Activated naive CD4-positive, alpha-beta T cell (primary cell): ENCODE data around the gene GP9.

Experiments
- DNase-seq, 4 experiments: peaks; one replicate each; lab custom pipeline; 2025; lab: John Stamatoyannopoulos, UW

The GP9 gene

GRCh38 chr3:129060276-129061022 lies at the start of gene GP9:
Gene GP9 (plus strand): TSS chr3:129060779. CDS start chr3:129061740, 961 bp downstream.
- DNase-seq, result no peak

- DNase-seq, result no peak
Observed at GRCh38 chr3:129013491-129013891, 47.1 kb upstream of the GP9 start.

- DNase-seq, result no peak
Observed at GRCh38 chr3:129014148-129014547, 46.4 kb upstream of the GP9 start.

- DNase-seq, result no peak
Observed at GRCh38 chr3:129014793-129015345, 45.7 kb upstream of the GP9 start.

- DNase-seq, result peak in 2 of 4 experiments; percentile 51 to 52
Observed at GRCh38 chr3:129015388-129016105, 45.0 kb upstream of the GP9 start.

GRCh38 chr3:129016356-129016719 lies 44.2 kb upstream of the GP9 start:
- peak in 2 of 4 experiments; percentile 30 to 46 for DNase-seq

GRCh38 chr3:129016720-129017483 lies 43.7 kb upstream of the GP9 start:
- DNase-seq, result no peak

- DNase-seq, result no peak
Observed at GRCh38 chr3:129017484-129017899, 43.1 kb upstream of the GP9 start.

GRCh38 chr3:129018271-129018670 lies 42.3 kb upstream of the GP9 start:
- DNase-seq, result no peak

GRCh38 chr3:129018751-129019150 lies 41.8 kb upstream of the GP9 start:
- no peak for DNase-seq

- no peak for DNase-seq
Observed at GRCh38 chr3:129019266-129019665, 41.3 kb upstream of the GP9 start.

- no peak for DNase-seq
Observed at GRCh38 chr3:129020691-129021090, 39.9 kb upstream of the GP9 start.

GRCh38 chr3:129021140-129021551 lies 39.4 kb upstream of the GP9 start:
- no peak for DNase-seq

GRCh38 chr3:129022114-129023007 lies 38.2 kb upstream of the GP9 start:
- no peak for DNase-seq

- DNase-seq, result no peak
Observed at GRCh38 chr3:129023008-129023358, 37.6 kb upstream of the GP9 start.

GRCh38 chr3:129023909-129024308 lies 36.7 kb upstream of the GP9 start:
- DNase-seq, result no peak

- DNase-seq, result no peak
Observed at GRCh38 chr3:129025108-129025507, 35.5 kb upstream of the GP9 start.

GRCh38 chr3:129025691-129026435 lies 34.7 kb upstream of the GP9 start:
- DNase-seq, result no peak

- DNase-seq, result peak; percentile 66 to 89 (median 78)
Observed at GRCh38 chr3:129026728-129027543, 33.6 kb upstream of the GP9 start.

GRCh38 chr3:129027544-129027880 lies 33.1 kb upstream of the GP9 start:
- no peak for DNase-seq
